Activated gamma-delta T cell treated with anti-CD3 and anti-CD28 coated beads, Interleukin-2, amount 50 U/mL, for 16 hours (primary cell): Measurements from ENCODE around the gene NPTN.
"Not testable (repeated sequence)": the region's sequence is repeated elsewhere in the genome, so short reads cannot be mapped to it uniquely, and the experiment has no call there.

Experiments used
- DNase-seq: peaks from one replicate; pipeline ENCODE4 v3.0.0-alpha.2; 2020; ENCODE audit warnings: low read depth

NPTN gene

DNA sequence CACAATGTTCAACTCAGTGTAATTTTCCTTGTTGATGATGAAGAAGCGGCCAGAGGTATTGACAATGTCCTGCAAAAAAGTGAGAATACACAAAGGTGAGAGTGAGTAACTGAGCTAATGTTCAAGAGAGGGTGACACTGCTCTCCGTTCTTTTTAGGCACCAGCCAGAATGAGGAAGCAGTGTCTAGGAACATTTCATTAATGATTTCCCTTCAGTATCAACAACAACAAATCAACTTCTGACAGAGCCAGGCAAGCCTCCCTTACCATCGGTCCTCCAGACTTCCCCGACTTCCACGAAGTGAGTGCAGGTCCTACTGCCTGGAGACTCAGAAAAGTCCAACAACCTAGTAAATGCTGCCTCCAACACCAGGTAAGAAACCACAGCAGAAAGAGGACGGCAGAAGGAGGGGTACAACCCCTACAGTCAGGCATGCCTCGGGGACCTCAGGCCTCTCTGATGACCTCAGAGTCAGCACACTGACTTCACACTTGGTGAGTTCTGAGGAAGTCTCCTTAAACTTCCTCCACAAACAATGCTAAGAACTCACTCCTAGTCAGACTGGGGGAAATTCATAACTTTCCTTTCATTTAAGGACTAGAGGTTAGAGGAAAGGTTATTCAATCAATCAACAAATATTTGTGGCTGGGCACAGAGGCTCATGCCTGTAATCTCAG is 62.7 kb downstream of the NPTN start:
- no peak for DNase-seq

DNA sequence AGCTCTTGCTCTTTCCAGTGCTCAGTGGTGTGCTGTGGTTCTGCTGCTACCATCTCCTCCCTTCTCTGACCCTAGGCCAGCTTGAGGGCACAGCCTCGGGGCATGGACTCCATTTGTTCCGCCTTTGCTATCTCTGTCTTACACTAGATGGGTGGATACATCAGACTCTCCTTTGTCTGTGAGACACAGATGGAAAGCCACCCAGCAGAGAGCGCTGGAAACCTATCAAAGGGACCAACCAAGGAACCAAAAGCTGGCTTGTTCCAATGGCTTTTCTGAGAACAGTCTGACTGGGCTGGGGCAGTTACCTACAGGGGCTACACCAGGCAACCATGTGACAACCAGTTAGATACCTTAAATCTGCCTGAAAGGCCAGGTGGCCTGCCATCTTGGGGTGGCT is 63.8 kb downstream of the NPTN start:
- no peak for DNase-seq

DNA sequence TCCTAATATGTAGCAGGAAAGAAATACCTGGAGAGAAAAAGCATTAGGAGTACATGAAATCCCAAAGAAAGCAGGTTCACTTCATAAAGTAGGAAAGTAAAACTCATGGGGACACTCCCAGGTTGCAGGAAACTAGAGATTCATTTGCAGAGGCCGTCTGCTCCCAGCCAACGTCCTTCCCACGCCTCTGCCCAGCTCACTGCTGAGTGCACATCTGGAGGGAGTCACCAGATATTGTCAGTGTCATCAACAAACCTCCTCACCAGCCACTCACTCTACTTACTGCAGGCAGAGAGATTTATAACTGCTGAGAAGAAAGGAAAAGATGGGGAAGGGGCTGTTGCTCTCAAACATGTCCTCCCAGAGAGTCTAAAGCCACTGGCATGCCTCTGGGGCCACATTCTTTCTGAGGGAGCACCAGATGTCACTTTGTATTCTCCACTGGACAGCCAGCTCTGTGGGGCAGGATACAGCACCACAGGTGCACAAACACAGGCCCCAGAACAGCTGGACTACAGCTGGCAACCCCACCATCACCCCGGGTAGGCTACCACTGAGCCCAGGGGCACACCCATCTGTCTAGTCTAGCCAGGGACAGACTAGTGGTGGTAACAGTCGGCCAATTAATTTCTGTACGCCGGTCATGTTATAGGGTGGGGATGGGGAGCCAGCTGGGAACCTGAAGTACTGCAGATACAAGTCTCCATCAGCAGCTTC is 64.5 kb downstream of the NPTN start:
- DNase-seq, result no peak

DNA sequence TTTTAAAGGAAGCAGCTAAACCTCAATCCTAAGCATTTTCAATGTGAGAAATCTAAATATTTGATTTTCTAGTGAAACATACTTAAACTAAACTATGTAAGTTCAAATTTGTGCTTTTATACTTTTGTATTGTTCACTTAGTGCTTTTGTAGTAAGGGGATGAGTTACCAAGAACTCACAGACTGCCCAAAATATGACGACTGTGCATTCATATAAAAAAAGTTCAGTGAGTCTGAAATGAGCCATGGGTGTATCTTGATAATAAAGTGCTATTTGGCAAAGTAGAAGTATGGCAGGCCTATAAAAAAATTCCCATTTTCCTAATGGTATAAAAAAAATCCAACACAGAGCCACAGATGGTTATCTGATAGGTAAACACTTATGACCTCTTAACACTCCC is 66.2 kb downstream of the NPTN start:
- DNase-seq, result no peak

DNA sequence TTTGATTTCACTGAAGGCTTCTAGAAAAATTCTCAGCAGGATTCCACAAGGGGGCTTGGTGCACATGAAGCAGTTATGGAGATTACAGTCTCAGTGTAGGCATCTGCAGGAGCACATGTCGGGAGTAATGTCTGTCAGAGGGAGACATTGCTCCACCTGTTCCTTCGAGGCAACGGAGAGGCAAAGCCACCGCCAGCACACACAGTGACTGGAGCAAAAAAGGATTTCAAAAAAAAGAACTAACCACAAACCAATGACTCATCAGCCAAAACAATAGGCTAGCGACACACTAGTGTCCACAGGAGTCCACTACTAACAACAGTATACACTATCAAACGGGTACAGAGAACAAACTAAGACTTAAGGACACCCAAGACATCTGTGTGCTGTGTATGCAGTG is 68.9 kb downstream of the NPTN start:
- no peak for DNase-seq

DNA sequence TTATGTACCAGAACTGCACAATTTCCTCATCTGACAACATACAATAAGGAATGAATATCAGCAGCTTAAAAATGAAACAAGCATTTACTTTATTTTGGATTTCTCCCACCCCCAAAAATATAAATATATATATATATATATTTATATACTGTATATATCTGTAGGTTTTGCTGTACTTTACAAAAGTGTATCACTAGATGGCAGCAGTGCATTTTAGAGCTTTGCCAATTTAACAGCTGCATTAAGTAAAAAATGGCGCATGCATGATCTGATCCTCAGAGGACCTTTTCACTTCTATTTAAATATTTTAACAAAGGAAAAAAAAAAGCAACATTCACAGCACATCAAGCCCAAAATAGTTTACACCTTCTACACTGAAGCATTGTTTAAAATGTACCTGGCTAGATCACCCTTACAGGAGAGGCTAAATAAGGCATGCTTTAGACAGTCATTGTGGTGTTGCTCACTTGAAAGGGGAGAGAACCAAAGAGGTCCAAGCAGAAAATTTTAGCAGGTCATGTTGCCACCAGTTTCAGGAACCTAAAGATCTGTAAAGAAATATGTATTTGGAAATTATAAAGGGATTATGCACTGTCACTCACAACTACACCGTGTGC is 72.6 kb downstream of the NPTN start:
- DNase-seq, result no peak

DNA sequence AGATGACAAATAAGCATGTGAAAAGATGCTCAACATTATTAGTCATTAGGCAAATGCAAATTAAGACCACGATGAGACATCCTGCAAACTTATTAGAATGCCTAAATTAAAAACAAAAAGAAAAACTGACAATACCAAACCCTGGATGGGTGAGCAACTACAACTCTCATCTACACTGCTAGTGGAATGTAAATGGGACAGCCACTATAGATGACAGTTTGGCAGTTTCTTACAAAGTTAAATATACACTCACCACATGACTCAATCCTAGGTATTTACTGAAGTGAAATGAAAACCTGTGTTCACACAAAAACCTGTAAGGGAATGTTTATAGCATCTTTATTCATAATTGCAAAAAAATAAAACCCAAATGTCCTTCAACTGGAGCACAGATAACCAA is 74.7 kb downstream of the NPTN start:
- DNase-seq, result no peak

DNA sequence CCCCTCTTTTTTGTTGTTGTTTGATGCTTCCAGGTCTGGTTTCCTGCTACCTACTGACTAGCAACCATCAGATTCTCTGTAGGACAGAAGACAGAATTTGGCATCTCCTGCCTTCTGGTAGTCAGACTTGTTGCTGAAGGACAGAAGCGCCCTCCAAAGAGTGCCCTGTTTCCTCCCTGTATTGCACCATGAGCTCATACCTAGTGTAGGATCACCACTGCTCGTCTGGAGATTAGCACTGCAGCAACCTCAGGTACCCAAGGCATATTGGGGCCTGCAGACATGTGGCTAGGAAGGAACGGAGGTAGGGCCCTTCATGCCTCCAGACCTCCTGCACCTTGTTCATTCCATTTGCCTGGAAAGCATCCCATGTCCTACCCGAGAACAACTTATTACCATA is 78.1 kb downstream of the NPTN start:
- no peak for DNase-seq

DNA sequence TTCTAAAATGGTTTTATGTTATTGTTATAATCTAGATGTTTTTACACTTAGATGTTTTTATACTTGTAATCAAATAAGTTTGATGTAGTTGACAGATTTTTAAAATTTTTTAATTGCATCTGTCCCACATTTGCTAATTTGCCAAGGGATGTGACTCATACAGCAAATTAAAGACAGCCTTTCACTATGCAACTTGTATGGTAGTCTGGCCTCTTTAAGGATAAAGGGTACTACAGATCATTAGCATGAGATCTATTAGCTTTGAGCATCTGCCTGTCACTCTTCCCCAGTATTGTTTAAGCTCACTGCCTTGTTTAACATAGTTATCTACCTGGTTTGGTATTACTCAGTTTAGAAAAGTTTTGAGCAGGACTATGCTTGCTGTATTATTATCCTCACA is 83.0 kb downstream of the NPTN start:
- DNase-seq, result no peak

DNA sequence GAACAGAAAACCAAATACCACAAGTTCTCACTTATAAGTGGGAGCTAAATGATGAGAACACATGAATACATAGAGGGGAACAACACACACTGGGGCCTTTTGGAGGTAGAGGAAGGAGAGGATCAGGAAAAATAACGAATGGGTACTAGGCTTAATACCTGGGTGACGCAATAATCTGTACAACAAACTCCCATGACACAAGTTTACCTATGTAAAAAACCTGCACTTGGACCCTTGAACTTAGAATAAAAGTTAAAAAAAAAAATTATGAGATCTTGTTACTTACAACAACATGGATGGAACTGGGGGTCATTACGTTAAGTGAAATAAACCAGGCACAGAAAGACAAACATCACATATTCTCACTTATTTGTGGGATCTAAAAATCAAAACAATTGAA is 84.3 kb downstream of the NPTN start:
- DNase-seq, result not testable (repeated sequence)

DNA sequence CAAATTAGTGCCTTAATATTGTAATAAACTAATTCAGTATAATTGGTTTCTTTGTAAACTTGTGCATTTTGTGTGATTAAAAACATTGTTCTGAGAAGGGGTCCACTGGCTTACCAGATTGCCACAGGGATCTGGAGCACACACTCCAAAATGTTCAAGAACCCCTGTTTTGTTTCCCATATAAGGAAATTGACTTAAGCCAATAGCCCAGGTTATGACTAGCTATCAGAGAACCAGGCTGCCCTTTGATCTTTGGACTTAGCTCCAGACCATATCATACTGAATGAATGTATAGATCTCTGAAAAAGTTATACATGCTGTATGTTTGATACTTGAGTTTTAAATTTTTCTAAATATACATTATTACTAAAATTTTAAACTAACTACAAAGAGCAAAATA is 91.7 kb downstream of the NPTN start:
- DNase-seq, result no peak

DNA sequence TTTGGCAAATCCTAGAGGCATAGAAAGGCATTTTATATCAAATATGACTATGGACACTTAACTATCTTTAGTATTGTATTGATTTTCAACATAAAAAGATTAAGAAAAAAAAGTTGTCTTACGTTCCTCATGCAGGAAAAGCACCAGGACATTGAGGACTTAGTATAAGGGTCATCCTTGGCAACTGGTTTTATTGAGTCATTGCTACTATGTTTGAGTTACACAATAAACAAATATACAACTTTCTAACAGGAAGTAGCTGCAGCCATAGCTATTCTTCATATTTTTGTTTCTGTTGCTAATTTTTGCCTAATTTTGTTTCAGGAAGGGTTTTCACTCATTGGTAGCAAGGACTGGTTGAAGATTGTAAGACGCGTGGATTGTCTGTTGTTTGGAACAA is 93.0 kb downstream of the NPTN start:
- no peak for DNase-seq

DNA sequence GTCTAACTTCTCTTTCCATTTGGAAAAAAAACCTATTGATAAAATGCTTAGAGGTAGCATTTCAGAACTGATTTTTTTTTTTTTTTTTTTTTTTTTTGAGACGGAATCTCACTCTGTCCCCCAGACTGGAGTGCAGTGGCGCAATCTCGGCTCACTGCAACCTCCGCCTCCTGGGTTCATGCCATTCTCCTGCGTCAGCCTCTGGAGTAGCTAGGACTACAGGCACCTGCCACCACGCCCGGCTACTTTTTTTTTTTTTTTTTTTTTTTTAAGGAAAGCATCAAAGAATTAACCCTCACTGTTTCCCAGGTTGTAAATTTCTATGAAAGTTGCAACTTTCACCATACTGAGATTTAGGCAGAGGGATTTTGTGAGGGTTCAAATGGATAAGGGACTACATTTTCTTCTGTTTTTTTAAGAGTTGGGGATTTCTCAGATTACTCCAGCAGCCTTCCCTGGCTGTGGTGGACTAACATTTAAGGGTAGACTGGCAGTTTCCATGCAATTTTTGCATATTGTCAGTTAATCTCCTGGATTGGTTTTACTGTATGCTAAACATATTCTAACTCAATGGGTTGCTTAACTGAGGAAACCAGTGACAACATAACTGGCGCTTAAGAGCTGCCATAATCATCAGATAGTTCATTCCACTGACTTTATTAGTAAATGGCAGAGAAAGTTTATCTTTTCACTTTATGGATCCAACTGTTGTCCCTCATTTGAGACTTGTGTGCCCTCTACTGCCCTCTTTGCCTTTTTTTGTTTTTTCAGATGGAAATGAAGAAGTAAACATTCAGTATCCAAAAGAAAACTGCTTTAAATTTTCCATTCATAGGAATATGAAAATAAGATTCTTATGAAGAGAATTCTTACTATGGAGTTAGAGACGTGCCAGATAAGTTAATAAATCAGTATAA is 93.7 kb downstream of the NPTN start:
- DNase-seq, result no peak

DNA sequence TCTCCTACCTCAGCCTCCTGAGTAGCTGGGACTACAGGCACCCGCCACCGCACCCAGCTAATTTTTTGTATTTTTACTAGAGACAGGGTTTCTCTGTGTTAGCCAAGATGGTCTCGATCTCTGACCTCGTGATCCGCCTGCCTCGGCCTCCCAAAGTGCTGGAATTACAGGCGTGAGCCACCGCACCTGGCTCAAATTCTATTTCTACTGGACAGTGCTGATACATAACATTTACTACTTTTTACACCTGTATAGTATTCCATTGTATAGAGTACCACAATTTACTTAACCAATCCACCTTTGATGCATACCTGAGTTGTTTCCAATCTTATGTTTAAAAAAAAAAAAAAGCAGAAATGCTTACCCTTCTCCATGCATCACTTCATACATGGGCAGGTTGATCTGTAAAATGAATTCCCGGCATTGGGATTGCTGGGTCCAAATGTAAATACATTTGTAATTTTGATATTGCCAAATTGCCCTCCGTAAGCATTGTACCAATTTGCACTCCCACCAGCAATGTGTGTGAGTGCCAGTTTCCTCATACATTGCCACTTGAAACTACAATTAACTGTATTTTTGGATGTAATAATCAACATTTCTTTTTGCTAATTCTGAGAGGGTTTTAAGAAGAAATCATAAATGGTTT is 94.5 kb downstream of the NPTN start:
- no peak for DNase-seq

DNA sequence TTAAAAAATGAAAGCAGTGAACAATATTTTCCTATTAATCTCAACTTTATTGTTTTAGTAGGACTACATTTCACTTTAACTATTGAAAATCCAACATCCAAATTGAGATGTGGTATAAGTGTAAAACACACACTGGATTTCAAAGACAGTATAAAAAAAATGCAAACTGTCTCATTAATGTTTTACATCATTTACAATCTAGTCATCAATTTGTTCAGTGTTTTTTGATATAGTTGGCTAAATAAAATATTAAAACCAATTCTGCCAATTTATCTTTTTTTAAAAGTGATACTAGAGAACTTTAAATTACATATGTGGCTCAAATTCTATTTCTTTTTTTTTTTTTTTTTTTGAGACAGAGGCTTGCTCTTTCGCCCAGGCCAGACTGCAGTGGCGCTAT is 95.1 kb downstream of the NPTN start:
- DNase-seq, result no peak

DNA sequence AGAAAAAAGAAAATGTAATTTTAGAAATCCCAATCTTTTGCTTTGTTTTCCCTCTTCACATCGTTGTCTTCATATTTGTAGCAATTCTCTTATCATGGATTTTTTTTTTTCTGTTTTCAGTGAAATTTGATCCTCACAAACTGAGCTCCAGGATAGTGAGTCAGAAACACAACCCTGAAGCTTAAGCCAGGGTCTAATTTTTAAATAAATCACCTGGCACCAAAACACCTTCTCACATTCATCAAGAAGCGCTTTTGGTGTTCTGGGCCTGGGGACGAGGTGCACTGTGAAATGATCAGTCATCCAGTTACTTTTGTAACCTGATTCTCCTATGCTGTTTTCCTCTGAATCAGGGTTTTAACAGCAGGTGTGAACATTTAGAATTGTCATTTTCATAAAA is 102.5 kb downstream of the NPTN start:
- DNase-seq, result no peak

DNA sequence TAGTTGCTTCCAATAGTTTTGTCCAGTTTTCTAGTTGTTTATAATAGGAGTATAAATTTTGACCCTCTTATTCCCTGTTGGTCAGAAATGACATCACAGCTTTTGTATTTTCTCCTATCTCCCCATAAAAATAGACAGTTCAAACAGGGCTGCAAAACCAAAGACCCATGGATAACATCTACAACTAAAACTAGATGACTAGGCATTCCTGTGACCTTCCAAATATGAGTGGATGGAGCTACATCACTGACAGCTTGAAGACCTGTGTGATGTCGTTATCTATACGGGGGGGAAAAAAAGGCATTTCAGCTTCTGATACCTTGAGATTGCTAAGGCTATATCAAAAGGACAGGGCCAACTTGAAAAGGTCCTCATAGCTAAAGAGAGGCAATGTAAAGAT is 105.6 kb downstream of the NPTN start:
- no peak for DNase-seq

DNA sequence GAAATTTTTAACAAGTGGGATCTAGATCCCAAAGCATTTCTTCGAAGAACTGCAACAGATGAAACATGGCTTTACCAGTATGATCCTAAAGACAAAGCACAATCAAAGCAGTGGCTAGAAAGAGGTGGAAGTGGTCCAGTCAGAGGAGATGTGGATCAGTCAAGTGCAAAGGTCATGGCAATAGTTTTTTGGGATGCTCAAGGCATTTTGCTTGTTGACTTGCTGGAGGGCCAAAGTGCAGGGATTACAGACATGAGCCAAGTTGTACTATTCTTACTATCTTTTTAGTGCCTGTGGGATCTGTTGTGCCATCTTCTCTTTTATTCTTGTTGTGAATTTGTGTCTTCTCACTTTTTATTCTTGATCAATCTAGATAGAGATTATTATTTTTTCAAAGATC is 108.3 kb downstream of the NPTN start:
- DNase-seq, result no peak

DNA sequence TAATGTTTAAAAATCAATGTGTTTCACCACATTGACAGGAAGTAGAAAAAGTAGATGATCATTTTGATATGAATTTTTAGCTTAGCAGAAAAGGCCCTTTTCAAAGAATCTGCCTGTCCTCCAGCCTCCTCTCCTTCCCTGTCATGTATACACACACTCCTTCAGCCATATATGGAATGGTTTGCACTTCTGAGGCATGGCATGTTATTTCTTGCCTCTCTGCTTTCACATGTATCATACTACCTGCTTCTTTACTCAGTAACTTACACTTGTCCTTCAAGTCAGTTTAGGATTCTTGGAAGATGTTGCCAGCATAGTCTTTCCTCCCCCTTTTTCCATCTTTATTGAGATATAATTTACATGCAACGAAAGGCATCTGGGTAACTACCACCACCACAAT is 111.2 kb downstream of the NPTN start:
- no peak for DNase-seq

DNA sequence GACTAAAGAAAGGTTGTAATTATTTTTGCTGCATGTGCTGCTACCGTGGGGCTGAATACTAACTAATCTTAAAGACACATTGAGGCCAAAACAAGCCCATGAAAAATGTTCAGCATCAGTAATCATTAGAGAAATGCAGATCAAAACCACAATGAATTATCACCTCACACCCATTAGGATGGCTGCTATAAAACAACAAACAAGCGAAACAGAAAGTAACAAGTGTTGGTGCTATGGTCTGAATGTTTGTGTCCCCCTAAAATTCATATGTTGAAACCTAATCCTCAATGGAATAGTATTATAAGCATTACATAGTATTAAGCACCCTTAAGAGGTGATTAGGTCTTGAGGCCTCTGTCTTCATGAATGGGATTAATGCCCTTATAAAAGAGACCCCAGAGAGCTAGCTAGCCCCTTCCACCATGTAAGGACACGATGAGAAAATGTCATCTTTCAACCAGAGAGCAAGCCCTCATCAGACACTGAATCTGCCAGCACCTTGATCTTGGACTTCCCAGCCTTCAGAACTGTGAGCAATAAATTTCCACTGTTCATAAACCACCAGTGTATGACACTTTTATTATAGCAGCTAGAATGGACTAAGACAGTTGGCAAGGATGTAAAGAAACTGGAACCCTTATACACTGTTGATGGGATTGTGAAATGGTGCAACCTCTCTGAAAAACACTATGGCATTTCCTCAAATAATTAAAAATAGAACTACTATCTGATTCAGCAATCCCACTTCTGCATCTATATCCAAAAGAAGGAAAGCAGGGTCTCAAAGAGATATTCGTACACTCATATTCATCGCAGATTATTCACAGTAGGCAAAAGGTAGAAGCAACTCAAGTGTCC is 114.1 kb downstream of the NPTN start:
- no peak for DNase-seq
